GM12891 (cell line): ENCODE data around the gene PCDH1.

Experiments used
- DNase-seq: peaks from one replicate; pipeline ENCODE4 v3.0.0; 2011; ENCODE audit warnings: low spot score; ENCODE audit not compliant: insufficient read length
- FAIRE-seq: peaks from 2 replicates; lab custom pipeline; 2011; peaks lifted over from hg19 to GRCh38; lab: Jason Lieb, UNC
- PAX5 ChIP-seq: IDR thresholded peaks from 2 replicates; pipeline ENCODE4 v1.6.1; 2011; ENCODE audit warnings: low read length, moderate library complexity, mild to moderate bottlenecking; ENCODE audit not compliant: insufficient read depth, severe bottlenecking
- POLR2A ChIP-seq: IDR thresholded peaks from 2 replicates; pipeline ENCODE4 v1.6.1; 2011; ENCODE audit warnings: low read depth, low read length, control low read depth
- POLR2AphosphoS5 ChIP-seq: IDR thresholded peaks from 2 replicates; pipeline ENCODE4 v1.6.1; 2011; ENCODE audit warnings: low read depth, low read length, control low read depth
- POU2F2 ChIP-seq: IDR thresholded peaks from 2 replicates; pipeline ENCODE4 v1.6.1; 2011; ENCODE audit warnings: low read depth, mild to moderate bottlenecking, control low read depth, low read length, moderate library complexity
- SPI1 ChIP-seq: IDR thresholded peaks from 2 replicates; pipeline ENCODE4 v1.6.1; 2011; ENCODE audit warnings: low read depth, low read length, control low read depth
- TAF1 ChIP-seq: IDR thresholded peaks from 2 replicates; pipeline ENCODE4 v1.6.1; 2011; ENCODE audit warnings: low read depth, low read length, control low read depth

The PCDH1 gene

DNA sequence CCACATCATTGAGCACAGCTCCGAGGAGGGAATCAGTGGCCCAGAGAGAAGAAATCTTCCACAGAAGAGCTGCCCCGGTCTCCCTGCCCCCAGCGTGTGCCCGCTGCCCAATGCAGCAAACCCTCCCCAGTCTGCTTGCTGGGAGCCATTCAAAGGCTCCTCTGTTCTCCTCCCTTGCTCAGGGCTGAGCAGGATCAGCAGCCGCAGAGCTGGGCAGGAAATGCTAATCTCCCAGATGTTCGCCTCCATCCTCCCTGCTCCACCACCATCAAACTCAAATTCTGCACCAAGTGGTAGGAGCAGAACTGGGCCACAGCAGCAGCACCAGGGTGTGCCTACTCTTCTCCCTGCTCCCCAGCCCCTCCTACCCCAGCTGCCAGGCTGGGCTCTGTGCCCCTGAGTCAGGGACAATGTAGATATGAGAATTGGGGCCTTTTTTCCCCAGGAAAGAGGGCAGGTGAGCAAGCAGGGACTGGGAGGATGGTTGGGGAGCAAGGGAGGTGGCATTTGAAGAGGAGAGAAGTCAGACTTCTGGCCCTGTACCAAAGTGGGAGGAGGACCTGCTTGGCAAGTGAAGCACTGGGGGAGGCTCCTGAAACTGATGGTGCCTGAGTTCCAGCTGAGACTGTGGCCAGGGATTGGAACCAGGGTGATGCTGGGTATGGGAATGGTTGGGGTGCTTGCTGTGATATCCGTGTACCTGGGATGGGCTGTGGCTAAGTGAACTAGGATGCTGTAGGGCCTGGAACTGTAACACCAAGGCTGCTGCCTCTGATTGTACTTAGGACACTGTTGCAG is 1.9 kb upstream of the PCDH1 start:
- TF ChIP-seq POU2F2 (no peak), SPI1 (no peak), TAF1 (no peak), POLR2AphosphoS5 (no peak), PAX5 (no peak), POLR2A (no peak)
- no peak for FAIRE-seq
- DNase-seq, result no peak

DNA sequence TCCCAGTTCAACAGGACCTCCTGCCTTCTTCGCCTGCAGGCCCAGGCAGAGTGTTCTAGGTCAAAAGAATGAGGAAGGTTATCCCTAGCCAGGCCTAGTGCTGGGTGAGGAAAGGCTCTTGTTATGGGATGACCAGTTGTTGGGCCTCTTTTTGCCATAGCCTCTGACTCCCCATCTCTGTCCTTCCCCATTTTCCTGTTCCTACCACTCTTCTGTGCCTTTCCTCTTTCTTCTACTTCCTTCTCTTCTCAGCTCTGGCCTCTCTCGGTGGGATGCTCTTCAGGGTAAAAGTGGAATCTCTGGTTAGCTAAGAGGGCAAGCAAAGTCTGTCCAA is 1.2 kb upstream of the PCDH1 start:
- DNase-seq (no peak), FAIRE-seq (no peak)
- TF ChIP-seq POLR2A, result no peak
- TF ChIP-seq POU2F2, result no peak; the same call in 1 of the 2 replicates
- no peak for TF ChIP-seq TAF1
- no peak for TF ChIP-seq PAX5
- TF ChIP-seq POLR2AphosphoS5, result no peak
- TF ChIP-seq SPI1, result no peak

DNA sequence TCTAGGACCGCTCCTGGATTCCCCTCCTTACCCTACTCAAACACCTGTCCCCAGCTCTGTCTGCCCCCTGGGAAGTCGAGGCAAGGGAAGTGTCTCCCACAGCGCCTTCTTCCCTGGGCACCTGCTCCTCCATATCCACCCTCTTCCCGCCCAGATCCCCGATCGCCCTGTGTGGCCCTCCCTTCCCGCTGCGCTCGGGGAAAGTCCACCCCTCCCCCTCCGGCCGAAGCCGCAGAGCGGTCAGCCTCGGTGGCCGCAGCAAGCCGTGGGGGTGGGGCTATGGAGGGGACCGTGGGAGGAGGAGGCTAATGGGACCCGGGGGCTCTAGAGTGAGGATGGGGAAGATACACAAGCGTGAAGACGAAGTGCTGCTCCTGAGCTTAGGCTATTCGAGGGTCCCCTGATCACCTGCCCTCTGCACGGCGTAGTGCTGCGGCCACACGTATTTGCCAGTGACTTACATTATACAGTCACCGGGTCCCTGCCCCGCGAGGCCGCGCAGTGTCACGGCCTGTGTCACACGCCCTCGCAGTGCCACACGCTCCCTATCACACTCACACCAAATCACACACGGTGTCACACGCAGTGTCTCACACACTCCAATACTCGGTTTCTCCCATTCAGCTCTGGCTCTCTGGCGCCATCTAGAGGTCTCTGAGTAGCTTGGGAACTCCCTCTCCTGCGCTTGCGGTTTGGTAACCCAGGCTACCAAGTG is 658 bp upstream of the PCDH1 start:
- DNase-seq (peak; percentile 61), FAIRE-seq (peak; percentile 95)
- TF ChIP-seq POU2F2 (peak; percentile 68), TAF1 (no peak), SPI1 (no peak)

DNA sequence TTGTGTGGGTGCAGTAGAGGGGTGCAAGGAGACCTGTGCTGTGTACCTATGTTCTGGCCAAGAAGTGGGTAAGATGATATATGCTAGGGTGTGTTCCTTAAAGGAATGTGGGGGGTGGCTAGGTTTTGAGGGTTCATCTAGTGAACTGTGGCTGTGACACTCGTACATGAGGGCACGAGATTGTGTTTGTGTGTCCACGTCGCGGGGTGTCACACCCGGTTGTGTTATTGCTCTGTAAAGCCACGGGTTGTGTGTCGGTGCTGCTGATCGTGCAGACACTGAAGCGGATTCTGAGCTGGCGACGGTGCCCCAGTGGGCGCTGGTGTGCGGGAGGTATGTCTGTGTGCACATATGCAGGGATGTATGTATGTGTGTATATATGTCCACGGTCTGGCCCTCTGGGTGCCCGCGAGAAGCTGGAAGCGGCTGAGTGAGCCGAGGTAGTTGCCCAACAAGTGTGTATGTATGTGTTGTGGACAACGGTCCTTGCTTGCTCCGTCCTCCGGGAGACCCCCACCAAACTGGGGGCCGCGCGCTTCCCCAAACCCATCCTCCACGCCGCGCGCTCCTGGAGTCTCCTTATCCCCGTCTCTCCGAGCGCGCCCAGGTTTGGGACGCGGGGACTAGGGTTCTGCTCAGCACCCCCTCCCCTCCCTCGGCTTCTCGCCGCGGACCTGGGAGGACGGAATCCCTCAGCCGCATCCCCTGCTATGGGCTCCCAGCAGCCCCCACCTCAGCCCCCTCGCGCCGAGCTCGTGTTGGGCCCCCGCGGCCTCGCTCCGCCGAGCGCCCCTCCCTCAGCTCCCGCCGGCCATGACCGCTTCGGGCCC is 639 bp downstream of the PCDH1 start:
- DNase-seq (no peak), FAIRE-seq (peak; percentile 58)
- no peak for TF ChIP-seq TAF1
- no peak for TF ChIP-seq SPI1
- TF ChIP-seq POLR2A, result no peak
- no peak for TF ChIP-seq POU2F2
- TF ChIP-seq POLR2AphosphoS5, result no peak
- no peak for TF ChIP-seq PAX5

DNA sequence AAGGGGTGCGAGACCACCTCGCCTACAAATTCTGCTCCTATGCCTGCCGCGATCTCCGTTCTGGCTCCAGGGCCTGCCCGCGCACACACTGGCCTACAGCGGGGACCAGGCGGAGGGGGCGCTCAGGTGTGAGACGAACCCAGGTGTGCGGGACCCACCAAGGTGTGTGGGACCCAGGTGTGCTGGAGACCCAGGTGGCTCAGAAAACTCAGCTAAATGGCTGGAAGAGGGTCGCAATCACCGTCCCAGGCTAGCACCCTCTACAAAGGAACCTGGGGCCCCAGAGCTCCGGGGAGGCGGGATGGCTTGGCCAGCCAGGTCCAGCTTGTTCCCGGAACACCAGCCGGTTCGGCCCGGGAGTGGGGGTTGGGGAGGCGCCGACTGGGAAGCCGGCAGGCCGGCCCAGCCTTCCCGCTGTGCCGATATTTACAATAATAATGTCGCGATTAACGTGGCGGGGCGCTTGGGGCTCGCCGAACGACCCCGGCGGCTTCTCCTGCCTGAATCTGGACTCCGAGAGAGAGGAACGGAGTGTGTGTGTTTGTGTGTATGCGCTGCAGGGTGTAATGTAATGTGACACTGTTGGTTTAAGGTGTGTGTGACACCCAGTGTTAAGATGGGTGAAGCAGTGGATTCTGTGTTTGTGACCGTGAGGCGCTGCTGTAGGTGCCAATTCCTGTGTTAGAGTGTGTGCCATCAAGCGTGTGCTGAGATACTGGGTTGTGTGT is 1.4 kb downstream of the PCDH1 start:
- FAIRE-seq (no peak), DNase-seq (no peak)

DNA sequence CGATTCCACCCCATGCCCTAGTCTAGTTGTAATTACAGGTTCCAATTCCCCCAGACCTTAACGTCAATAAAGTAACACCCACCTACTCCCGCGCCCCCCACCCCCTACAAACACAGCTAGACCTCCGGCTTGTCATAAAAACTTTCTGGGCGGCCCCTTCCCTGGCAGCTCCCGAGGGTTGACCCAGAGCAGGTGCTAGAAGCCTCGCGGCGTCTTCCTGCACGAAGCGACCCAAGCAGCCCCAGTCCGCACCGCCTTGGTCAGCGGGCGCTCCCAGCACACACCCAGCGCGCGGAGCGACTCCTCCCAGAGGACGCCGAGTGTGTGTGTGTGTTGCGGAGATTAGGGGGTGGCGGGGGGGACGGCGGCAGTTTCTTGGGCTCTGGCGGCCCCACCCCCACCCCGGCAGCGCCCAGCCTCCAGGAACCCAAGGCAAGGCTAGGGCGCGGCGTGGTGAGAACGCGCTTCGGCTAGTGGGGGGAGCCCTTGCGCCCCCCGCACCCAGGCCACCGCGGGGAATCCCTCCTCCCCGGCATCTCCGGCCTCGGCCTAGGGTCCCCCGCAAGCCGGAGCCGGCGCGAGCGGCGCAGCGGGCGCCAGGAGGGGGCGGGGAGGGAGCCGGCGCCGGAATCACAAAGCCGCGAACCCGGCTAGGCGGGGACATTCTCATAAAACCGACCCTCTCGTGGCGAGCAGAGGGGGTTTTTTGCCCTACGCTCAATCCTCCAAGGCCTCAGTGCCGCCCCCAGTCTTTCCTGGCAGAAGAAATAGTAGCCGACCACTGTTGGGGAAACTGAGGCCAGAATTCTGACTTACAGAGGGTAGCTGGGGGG is 2.2 kb downstream of the PCDH1 start:
- no peak for FAIRE-seq
- no peak for DNase-seq

More for the DNA sequence above, 1.4 kb downstream of the PCDH1 start:
- TF ChIP-seq POU2F2 (no peak), PAX5 (no peak), POLR2AphosphoS5 (no peak), TAF1 (no peak), SPI1 (no peak), POLR2A (no peak)

DNA sequence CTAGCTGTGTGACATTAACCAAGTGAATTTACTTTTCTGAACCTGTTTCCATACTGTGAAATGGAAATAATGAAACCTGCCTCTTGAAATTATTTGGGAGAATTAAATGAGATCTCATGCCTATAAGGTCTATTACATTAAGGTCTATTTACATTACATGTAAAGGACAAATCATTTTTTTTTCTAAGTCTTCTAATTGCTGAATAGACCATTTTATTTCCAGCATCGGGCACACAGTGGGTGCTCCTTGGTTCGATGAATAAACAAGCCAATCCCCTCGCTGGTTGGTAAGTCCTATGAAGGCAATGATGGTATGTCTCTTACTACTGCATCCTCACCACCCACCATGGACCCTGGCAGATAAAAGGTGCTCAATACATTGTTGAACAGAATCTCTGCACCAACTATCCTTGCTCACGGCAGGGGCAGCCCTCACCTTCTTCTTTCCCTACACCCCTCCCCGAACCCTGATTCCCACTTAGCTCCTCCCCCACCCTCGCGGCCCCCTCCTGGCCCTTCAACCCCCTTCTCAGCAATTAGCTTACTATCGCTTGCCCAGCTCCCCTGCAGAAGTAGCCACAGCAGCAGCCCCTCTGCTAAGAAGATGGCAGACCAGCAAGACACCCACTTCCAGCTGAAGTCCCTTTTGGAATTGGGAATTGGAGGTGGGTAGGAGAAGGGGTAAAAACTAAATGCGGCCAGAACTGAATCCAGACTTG is 3.0 kb downstream of the PCDH1 start:
- TF ChIP-seq PAX5 (no peak), TAF1 (no peak), POLR2A (no peak)
- no peak for FAIRE-seq
- DNase-seq, result no peak

More for the DNA sequence above, 2.2 kb downstream of the PCDH1 start:
- no peak for TF ChIP-seq TAF1
- TF ChIP-seq PAX5, result no peak
- TF ChIP-seq POLR2AphosphoS5, result no peak
- TF ChIP-seq POU2F2, result no peak
- TF ChIP-seq SPI1, result no peak
- no peak for TF ChIP-seq POLR2A
